ENCODE data around the gene DPH7.
A peak's percentile ranks its signal among the peaks of the same experiment; 100 is the strongest.
"Not testable (repeated sequence)": the region's sequence is repeated elsewhere in the genome, so short reads cannot be mapped to it uniquely, and the experiment has no call there.

DPH7 gene

GRCh38 chr9:137551264-137552021 is 27.3 kb downstream of the DPH7 start, which contains the start of gene MRPL41:
Gene MRPL41 (plus strand): TSS chr9:137551879. CDS start chr9:137552082, 203 bp downstream.
- Histone ChIP-seq H3K9ac (ENCODE audit: low read length) (peak within 1 kb of the TSS; percentile 70), H3K27ac (ENCODE audit: low read length) (peak within 1 kb of the TSS; percentile 41), H3K79me2 (ENCODE audit: low read length) (no peaks in the 10 kb centered on the region), H3K27me3 (ENCODE audit: low read depth, low read length) (no peaks in the 10 kb centered on the region), H4K20me1 (ENCODE audit: insufficient read depth, low read length) (peaks cover 3% of the 10 kb centered on the region; the same call in 1 of the 2 replicates), H3K4me2 (ENCODE audit: low read length) (peak within 1 kb of the TSS; percentile 83), H3K36me3 (replicated peaks; ENCODE audit: low read depth, low read length) (peaks cover 18% of the 10 kb centered on the region), H3K4me3 (ENCODE audit: low read length) (peak within 1 kb of the TSS; percentile 90), H3K9me3 (ENCODE audit: insufficient read depth, low read length) (no peaks in the 10 kb centered on the region), H2AFZ (ENCODE audit: low read depth, low read length) (0 out of 2 replicates have a peak within 1 kb of the TSS, but pooled peaks have one; percentile 25), H3K4me1 (ENCODE audit: low read length) (peaks cover 12% of the 10 kb centered on the region; the same call in 1 of the 2 replicates)
- TF ChIP-seq, protein P1, sequence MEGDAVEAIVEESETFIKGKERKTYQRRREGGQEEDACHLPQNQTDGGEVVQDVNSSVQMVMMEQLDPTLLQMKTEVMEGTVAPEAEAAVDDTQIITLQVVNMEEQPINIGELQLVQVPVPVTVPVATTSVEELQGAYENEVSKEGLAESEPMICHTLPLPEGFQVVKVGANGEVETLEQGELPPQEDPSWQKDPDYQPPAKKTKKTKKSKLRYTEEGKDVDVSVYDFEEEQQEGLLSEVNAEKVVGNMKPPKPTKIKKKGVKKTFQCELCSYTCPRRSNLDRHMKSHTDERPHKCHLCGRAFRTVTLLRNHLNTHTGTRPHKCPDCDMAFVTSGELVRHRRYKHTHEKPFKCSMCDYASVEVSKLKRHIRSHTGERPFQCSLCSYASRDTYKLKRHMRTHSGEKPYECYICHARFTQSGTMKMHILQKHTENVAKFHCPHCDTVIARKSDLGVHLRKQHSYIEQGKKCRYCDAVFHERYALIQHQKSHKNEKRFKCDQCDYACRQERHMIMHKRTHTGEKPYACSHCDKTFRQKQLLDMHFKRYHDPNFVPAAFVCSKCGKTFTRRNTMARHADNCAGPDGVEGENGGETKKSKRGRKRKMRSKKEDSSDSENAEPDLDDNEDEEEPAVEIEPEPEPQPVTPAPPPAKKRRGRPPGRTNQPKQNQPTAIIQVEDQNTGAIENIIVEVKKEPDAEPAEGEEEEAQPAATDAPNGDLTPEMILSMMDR (IDR thresholded peaks at IDR 0.05; ENCODE audit: low read depth, low read length): peak; percentile 13; the same call in 1 of the 2 replicates
- no peak for TF ChIP-seq EZH2phosphoT487 (IDR thresholded peaks at IDR 0.05; ENCODE audit: low read depth)

DNA sequence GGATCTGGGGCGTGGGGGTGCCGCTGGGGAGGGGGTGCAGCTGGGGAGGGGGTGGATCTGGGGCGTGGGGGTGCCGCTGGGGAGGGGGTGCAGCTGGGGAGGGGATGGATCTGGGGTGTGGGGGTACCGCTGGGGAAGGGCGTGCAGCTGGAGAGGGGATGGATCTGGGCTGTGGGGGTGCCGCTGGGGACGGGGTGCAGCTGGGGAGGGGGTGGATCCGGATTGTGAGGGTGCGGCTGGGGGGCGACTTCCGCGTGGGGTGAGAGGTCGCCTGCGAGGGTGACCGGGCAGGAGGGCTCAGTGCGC is 27.8 kb downstream of the DPH7 start:
- peaks cover 12% of the 10 kb centered on the region; the same call in 1 of the 2 replicates for H3K4me1 ChIP-seq (ENCODE audit: low read length)
- H2AFZ ChIP-seq (ENCODE audit: low read depth, low read length): 0 out of 2 replicates have a peak overlapping the region, but pooled peaks have one; percentile 25
- peak overlapping the region; percentile 83 for H3K4me2 ChIP-seq (ENCODE audit: low read length)
- peaks cover 13% of the 10 kb centered on the region for H3K36me3 ChIP-seq (replicated peaks; ENCODE audit: low read depth, low read length)
- peak overlapping the region; percentile 90 for H3K4me3 ChIP-seq (ENCODE audit: low read length)
- not testable (repeated sequence) for H3K79me2 ChIP-seq (ENCODE audit: low read length); H3K9me3 ChIP-seq (ENCODE audit: insufficient read depth, low read length); H3K27me3 ChIP-seq (ENCODE audit: low read depth, low read length); H4K20me1 ChIP-seq (ENCODE audit: insufficient read depth, low read length)
- peak overlapping the region; percentile 70 for H3K9ac ChIP-seq (ENCODE audit: low read length)
- peak overlapping the region; percentile 41 for H3K27ac ChIP-seq (ENCODE audit: low read length)

GRCh38 chr9:137550231-137550621 is 28.5 kb downstream of the DPH7 start, which contains the start of gene PNPLA7:
Gene PNPLA7 (minus strand): TSS chr9:137550402. CDS start chr9:137550197, 205 bp downstream.
- H3K27me3 ChIP-seq (ENCODE audit: low read depth, low read length): no peaks in the 10 kb centered on the region
- no peaks in the 10 kb centered on the region for H3K79me2 ChIP-seq (ENCODE audit: low read length)
- peak within 1 kb of the TSS; percentile 41 for H3K27ac ChIP-seq (ENCODE audit: low read length)
- TF ChIP-seq, protein P1 (IDR thresholded peaks at IDR 0.05; ENCODE audit: low read depth, low read length): no peak
- TF ChIP-seq EZH2phosphoT487 (IDR thresholded peaks at IDR 0.05; ENCODE audit: low read depth): no peak
- 0 out of 2 replicates have a peak within 1 kb of the TSS, but pooled peaks have one; percentile 25 for H2AFZ ChIP-seq (ENCODE audit: low read depth, low read length)
- H3K36me3 ChIP-seq (replicated peaks; ENCODE audit: low read depth, low read length): peaks cover 8% of the 10 kb centered on the region
- peaks cover 12% of the 10 kb centered on the region; the same call in 1 of the 2 replicates for H3K4me1 ChIP-seq (ENCODE audit: low read length)
- H4K20me1 ChIP-seq (ENCODE audit: insufficient read depth, low read length): peaks cover 3% of the 10 kb centered on the region; the same call in 1 of the 2 replicates
- peak within 1 kb of the TSS; percentile 70 for H3K9ac ChIP-seq (ENCODE audit: low read length)
- H3K4me3 ChIP-seq (ENCODE audit: low read length): peak within 1 kb of the TSS; percentile 90
- peak within 1 kb of the TSS; percentile 83 for H3K4me2 ChIP-seq (ENCODE audit: low read length)
- no peaks in the 10 kb centered on the region for H3K9me3 ChIP-seq (ENCODE audit: insufficient read depth, low read length)

GRCh38 chr9:137547687-137548543 is 30.8 kb downstream of the DPH7 start:
- Histone ChIP-seq H3K4me2 (ENCODE audit: low read length) (no peak overlapping the region), H3K27ac (ENCODE audit: low read length) (no peak overlapping the region), H3K9ac (ENCODE audit: low read length) (no peak overlapping the region)

More at GRCh38 chr9:137547687-137548543, 30.8 kb downstream of the DPH7 start:
- TF ChIP-seq, protein P1 (IDR thresholded peaks at IDR 0.05; ENCODE audit: low read depth, low read length): no peak
- no peak for TF ChIP-seq EZH2phosphoT487 (IDR thresholded peaks at IDR 0.05; ENCODE audit: low read depth)
- no peaks in the 10 kb centered on the region for H3K27me3 ChIP-seq (ENCODE audit: low read depth, low read length)
- no peaks in the 10 kb centered on the region for H4K20me1 ChIP-seq (ENCODE audit: insufficient read depth, low read length)
- H3K4me1 ChIP-seq (ENCODE audit: low read length): peaks cover 12% of the 10 kb centered on the region; the same call in 1 of the 2 replicates
- H3K79me2 ChIP-seq (ENCODE audit: low read length): no peaks in the 10 kb centered on the region
- no peaks in the 10 kb centered on the region for H3K9me3 ChIP-seq (ENCODE audit: insufficient read depth, low read length)
- H3K36me3 ChIP-seq (replicated peaks; ENCODE audit: low read depth, low read length): no peaks in the 10 kb centered on the region
- H2AFZ ChIP-seq (ENCODE audit: low read depth, low read length): no peak overlapping the region
- no peak overlapping the region for H3K4me3 ChIP-seq (ENCODE audit: low read length)
